NCI-H2029 (cell line): ENCODE data around the gene SAV1.

ENCODE experiments used
- DNase-seq: peaks from one replicate; lab custom pipeline; 2025; lab: John Stamatoyannopoulos, UW

Gene SAV1

DNA sequence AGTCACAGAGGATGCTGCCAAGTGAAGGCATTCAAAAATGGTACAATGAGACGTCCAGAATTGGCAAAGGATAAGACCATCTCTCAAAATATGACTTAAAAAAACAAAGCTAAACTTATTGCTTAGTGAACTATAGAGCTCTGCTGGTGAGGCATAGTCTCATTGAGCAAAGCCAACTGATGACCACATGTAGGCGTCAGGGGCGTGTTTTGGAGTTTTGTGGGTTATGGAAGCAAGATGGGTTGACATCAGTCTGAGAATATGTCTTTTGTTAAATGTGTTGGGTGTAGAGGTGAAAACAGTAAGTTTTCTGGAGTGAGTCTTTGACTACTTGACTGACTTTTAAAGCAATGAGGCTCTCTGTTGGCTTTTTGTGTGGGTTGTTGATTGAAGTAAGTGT, 60.9 kb downstream of the SAV1 start:
- no peak for DNase-seq

DNA sequence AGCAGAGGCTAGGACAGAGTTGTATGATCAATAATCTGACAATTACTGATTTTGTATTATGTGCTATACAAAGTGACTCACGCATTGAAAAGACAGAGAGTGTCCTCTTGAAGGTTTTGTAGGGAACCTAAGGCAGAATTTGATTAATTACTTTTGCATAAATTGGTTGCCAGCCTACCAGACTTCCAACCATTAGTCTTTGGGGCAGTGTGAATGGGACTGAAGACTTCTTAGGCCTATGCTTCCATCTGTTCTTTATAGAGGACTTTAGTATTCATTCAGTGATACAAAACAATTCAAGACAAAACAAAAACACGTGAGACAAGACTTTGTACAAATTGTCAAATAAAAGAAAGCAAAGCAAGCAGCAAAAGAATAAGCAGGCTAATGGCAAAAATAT, 61.6 kb downstream of the SAV1 start:
- no peak for DNase-seq

DNA sequence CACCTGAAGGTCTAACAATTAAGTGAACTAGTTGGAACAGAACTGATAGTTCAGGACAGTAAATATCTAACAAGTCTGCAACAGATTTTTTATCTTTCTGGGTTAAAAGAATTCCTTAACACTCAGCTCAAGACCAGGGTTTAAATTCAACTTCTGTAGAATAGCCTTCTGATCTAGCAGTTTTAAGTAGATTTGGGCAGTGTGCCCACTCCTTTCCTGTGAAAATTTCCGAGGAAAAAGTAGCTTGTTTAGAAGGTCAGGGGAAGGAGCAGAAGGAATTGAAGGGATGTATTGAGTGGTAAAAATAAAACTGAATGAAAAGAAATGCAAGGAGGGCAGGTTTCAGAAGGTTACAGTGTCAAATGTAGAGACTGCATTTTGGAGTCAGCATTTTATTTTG, 62.3 kb downstream of the SAV1 start:
- DNase-seq: no peak

DNA sequence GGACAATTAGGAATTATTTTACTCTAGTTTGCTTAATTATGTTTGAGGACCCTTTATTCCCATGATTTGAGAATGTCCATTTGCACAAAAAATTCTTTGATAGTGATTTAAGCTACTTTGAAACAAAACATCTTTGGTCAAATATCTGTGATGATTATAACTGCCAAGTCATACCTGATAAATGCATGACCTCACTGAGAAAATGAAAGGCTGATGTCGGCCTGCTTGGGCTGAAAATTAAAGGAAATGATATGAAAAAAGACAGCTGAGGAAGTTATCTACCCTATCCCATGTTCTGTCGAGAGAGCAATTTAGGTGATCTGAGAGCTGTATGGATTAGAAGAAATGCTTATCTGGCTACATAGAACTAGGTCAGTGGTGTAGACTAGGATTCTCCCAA, 64.5 kb downstream of the SAV1 start:
- no peak for DNase-seq

DNA sequence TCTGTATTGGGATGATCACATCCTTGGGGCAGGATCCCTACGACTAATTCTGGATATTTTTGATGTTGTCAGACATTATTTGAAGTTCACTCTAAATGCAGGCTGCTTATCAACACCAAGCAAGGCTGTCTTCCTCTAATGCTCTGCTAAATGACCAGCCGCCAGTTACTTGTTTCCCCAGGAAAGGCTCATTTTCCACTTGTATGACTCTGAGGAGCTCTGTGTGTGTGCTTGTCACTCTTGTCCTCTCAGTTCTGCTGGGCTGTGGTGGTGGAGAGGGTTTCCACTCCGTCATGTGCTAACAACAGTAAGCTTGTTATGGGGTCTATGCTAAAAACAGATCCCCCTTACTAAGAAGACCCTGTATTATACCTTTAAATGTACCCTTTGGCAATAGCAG, 66.1 kb downstream of the SAV1 start:
- DNase-seq: no peak

DNA sequence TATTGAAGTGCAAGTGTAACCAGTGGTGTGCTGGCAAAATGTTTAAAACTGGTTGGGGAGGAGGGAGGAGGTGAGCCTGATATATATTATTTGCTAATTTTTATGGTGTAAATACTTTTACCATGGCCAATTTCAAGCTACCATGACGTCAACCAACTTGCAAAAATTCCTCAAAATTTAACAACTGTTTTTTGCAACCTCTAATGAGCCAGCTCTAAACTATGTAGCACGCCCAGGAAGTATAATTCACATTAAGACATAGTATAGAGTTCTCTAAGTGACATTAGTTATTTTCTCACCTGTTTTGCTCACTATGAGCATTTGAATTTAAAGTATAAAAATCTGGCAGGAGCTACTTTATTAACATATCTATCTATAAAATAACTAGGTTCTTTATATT, 66.7 kb downstream of the SAV1 start:
- DNase-seq: no peak

DNA sequence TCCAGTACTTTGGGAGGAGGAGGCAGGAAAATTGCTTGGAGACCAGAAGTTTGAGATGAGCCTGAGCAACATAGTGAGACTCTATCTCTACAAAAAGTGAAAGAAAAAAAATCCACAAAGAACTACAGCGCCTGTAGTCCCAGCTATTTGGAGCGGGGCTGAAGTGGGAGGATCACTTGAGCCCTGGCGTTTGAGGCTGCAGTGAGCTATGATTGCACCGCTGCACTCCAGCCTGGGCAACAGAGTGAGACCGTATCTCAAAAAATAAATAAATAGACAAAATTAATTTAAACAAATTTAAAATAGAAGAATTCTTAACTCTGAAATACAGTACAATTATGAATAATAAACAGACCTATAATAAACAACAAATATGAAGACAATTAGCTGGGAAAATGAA, 67.3 kb downstream of the SAV1 start:
- no peak for DNase-seq

DNA sequence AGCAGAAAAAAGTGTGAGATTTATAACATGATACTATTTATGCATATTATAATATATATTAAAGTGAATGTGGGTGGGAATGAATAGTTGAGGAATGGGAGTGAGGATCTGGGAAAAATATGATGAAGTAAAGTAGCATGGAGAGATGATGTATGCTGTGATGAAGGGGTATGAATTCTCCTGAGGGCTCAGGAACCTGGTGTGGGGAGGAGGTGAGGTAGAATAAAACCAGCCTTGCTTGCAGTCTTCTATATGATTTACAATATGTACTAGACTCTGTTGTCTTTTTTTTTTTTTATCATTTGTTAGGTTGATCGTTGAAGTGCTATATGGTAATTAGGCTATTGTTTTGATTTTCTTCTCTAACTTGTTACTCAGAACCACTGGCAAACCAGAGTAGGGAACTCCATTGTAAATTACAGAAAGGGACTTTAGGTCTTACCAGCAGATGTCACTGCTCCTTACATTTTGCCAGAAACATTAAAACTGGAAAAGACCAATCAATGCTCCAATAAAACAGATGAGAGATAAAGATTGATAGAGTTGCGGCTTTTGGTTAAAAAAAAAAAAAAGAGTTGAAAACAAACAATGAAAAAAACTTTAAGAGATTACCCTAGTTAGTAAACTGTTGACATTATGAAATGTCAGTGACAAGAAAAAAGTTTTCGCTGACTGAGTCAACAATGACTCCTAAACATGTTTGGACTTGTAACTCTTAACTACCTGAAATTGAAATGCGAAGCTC, 68.2 kb downstream of the SAV1 start:
- DNase-seq: no peak

DNA sequence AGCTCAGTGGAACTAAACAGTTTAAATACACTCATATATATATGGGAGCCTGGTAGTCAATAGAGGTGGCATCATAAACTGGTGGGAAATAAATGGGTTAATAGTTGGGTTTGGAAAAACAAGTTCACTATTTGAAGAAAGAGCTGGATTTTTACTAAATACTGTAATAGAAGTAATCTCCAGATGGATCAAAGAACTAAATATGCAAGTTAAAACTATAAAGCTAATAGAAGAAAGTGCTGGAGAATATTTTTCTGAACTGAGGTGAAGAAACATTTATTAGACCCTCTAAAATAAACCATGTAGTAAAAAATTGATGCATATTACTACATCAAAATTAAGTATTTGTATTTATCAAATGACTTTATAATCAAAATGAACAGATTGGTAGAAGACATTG, 69.3 kb downstream of the SAV1 start:
- no peak for DNase-seq

DNA sequence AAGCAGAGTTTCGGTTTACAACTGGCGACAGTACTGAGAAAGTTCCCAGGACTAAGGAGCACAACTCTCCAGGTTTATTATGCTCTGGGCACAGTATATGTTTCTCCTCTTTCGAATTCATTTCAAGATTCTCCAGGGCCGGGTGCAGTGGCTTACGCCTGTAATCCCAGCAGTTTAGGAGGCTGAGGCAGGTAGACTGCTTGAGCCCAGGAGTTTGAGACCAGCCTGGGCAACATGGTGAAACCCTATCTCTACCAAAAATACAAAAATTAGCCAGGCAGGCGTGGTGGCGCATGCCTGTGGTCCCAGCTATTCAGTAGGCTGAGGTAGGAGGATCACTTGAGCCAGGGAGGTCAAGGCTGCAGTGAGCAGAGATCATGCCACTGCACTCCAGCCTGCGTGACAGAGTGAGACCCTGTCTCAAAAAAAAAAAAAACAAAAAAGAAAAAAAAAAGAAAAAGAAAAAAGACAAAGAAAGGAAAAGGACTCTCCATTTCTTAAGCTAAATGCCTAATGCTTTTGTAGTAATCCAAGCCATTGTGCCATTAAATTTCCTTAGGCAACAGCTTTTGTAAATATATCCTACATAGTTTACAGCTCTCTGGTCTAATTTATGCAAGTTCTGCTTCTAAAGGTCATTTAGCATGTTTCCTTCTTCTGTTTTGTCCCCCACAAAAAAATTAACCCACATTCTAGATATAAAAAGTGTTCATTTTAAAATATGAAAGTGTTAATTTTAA, 73.4 kb downstream of the SAV1 start:
- DNase-seq: no peak

DNA sequence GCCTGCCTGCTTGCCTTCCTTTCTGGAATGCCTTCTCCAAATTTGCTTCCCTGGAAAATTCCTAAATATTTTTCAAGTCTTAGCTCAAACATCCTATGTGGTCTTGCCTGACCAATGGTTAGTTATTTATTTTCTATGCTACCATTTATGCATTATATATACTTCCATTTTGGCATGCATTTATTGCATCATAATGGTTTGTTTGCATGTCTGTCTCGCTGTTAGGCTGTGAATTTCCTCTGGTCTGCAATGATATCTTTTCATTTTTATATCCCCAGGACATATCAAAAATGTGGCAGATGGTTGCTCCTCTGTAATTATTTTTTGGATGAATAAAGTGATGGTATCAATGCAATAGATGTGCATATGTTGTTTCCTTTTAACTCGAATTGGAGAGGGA, 77.6 kb downstream of the SAV1 start:
- no peak for DNase-seq
